ENCODE measurements around the gene SLC4A4.

The SLC4A4 gene

GRCh38 chr4:71532407-71532806, 193.6 kb downstream of the SLC4A4 start:
- TF ChIP-seq ZFX (IDR thresholded peaks at IDR 0.05; ENCODE audit: borderline replicate concordance), result no peak
- no peak for TF ChIP-seq CTCF (IDR thresholded peaks at IDR 0.05)
- H3K27ac ChIP-seq, result no peak overlapping the region

- TF ChIP-seq CTCF (IDR thresholded peaks at IDR 0.05) (no peak), ZFX (IDR thresholded peaks at IDR 0.05; ENCODE audit: borderline replicate concordance) (no peak)
- H3K27ac ChIP-seq, result no peak overlapping the region
Measured at GRCh38 chr4:71533121-71533520, 194.3 kb downstream of the SLC4A4 start.

- H3K27ac ChIP-seq, result no peak overlapping the region
- TF ChIP-seq ZFX (IDR thresholded peaks at IDR 0.05; ENCODE audit: borderline replicate concordance), result no peak
- TF ChIP-seq CTCF (IDR thresholded peaks at IDR 0.05), result no peak
Measured at GRCh38 chr4:71537551-71538065, 198.8 kb downstream of the SLC4A4 start.

- TF ChIP-seq CTCF (IDR thresholded peaks at IDR 0.05) (no peak), ZFX (IDR thresholded peaks at IDR 0.05; ENCODE audit: borderline replicate concordance) (no peak)
- H3K27ac ChIP-seq, result no peak overlapping the region
Measured at GRCh38 chr4:71538528-71538927, 199.7 kb downstream of the SLC4A4 start.

- peak; percentile 15; the same call in 1 of the 2 replicates for TF ChIP-seq CTCF (IDR thresholded peaks at IDR 0.05)
- TF ChIP-seq ZFX (IDR thresholded peaks at IDR 0.05; ENCODE audit: borderline replicate concordance), result no peak
Measured at GRCh38 chr4:71540749-71541269, 202.0 kb downstream of the SLC4A4 start.

GRCh38 chr4:71541541-71541940, 202.7 kb downstream of the SLC4A4 start:
- TF ChIP-seq CTCF (IDR thresholded peaks at IDR 0.05) (no peak), ZFX (IDR thresholded peaks at IDR 0.05; ENCODE audit: borderline replicate concordance) (no peak)

More at GRCh38 chr4:71540749-71541269, 202.0 kb downstream of the SLC4A4 start:
- H3K27ac ChIP-seq, result no peak overlapping the region

GRCh38 chr4:71545168-71545567, 206.3 kb downstream of the SLC4A4 start:
- TF ChIP-seq ZFX (IDR thresholded peaks at IDR 0.05; ENCODE audit: borderline replicate concordance), result no peak
- no peak for TF ChIP-seq CTCF (IDR thresholded peaks at IDR 0.05)
- no peak overlapping the region for H3K27ac ChIP-seq

More at GRCh38 chr4:71541541-71541940, 202.7 kb downstream of the SLC4A4 start:
- no peak overlapping the region for H3K27ac ChIP-seq

Data from 22Rv1 (cell line).